K562 (cell line): Measurements from ENCODE around the gene ASIC3. TPM values are rescaled to one million over a fixed set of nuclear protein-coding genes. Genes with fewer than 3 reads are reported as not detected.

Source experiments
- ATAC-seq: fragments of 200-7000 bp; cut with Tn5 transposase; 3 replicates; pipeline ENCODE4 v1.9.1; 2020; ENCODE audit warnings: moderate library complexity
- BruUV-seq: library from RNA; stranded (reverse); fragments of 400-500 nt; replicated peaks from 2 replicates; lab custom pipeline; 2021; lab: Mats Ljungman, UMichigan
- CTCF ChIA-PET: fragments of 300-600 bp; formaldehyde crosslinking; extraction: SDS; loops from one replicate; lab custom pipeline; 2021; ENCODE audit warnings: low intra/inter-chr PET ratio; lab: Yijun Ruan, JAX
- POLR2A ChIA-PET: fragments of 300-600, 350-650 bp; sonication (Branson Sonifier 250); formaldehyde crosslinking; extraction: SDS; loops from one replicate; lab custom pipeline; 2021; ENCODE audit warnings: antibody characterized with exemption, inconsistent platforms; lab: Yijun Ruan, JAX
- DNase-seq, 4 experiments: peaks; one replicate each; pipeline versions ENCODE4 v3.0.0 to v3.0.0-alpha.2; 2011 to 2018; ENCODE audit warnings: low spot score in 3 of 4, mixed read lengths in 3 of 4; ENCODE audit errors: extremely low read depth in 1 of 4
- FAIRE-seq: peaks from 2 replicates; lab custom pipeline; 2011; peaks lifted over from hg19 to GRCh38; lab: Jason Lieb, UNC
- H2AFZ ChIP-seq: 2 replicates; pipeline ENCODE4 v1.6.0; 2011; ENCODE audit warnings: low read depth, low read length, control low read depth, inconsistent platforms
- H3K27ac ChIP-seq: fragments of 200-600 bp; 3 replicates; pipeline ENCODE4 v1.8.0; 2011; ENCODE audit warnings: low read depth, mild to moderate bottlenecking, control low read depth, inconsistent platforms, low read length, moderate library complexity, mixed read lengths; ENCODE audit errors: extremely low read depth
- H3K27me3 ChIP-seq, 2 experiments: fragments of 300-600 bp in 1 of 2; 2 replicates in 1 of 2; 3 replicates in 1 of 2; pipeline versions ENCODE4 v1.6.0 to v1.8.0; 2011; ENCODE audit warnings: inconsistent platforms in 2 of 2, low read length in 2 of 2, mild to moderate bottlenecking in 1 of 2, mixed read lengths in 1 of 2, moderate library complexity in 1 of 2; ENCODE audit not compliant: control insufficient read depth in 2 of 2, insufficient read depth in 2 of 2
- H3K36me3 ChIP-seq: fragments of 300-600 bp; 3 replicates; pipeline ENCODE4 v1.8.0; 2011; ENCODE audit warnings: mild to moderate bottlenecking, low read length, inconsistent platforms; ENCODE audit not compliant: control insufficient read depth, insufficient read depth
- H3K4me1 ChIP-seq, 2 experiments: fragments of 200-600 bp in 1 of 2; replicated peaks in 1 of 2; 2 replicates in 1 of 2; 3 replicates in 1 of 2; pipeline versions ENCODE4 v1.5.1 to v1.8.0; 2011; ENCODE audit warnings: inconsistent platforms in 2 of 2, low read length in 2 of 2, mild to moderate bottlenecking in 1 of 2, mixed read lengths in 1 of 2, moderate library complexity in 1 of 2; ENCODE audit not compliant: control insufficient read depth in 2 of 2, insufficient read depth in 2 of 2
- H3K4me2 ChIP-seq: 2 replicates; pipeline ENCODE4 v1.6.1; 2011; ENCODE audit warnings: low read length, control low read depth, inconsistent platforms, mixed read lengths; ENCODE audit not compliant: insufficient read depth
- H3K4me3 ChIP-seq: fragments of 200-600 bp; sonication (generic), shearing (Covaris generic); 2 replicates; pipeline ENCODE4 v1.5.1; 2016; ENCODE audit warnings: control low read depth, inconsistent platforms
- H3K79me2 ChIP-seq: fragments of 200-600 bp; 3 replicates; pipeline ENCODE4 v1.8.0; 2011; ENCODE audit warnings: low read length, inconsistent platforms; ENCODE audit not compliant: control insufficient read depth, insufficient read depth
- H3K9ac ChIP-seq, 2 experiments: 2 replicates each; pipeline versions ENCODE4 v1.6.0 to v1.6.1; 2011; ENCODE audit warnings: low read depth in 2 of 2, low read length in 2 of 2, control low read depth in 1 of 2, inconsistent platforms in 1 of 2, mild to moderate bottlenecking in 1 of 2, mixed read lengths in 1 of 2; ENCODE audit not compliant: insufficient read depth in 1 of 2
- H3K9me1 ChIP-seq: one replicate; pipeline ENCODE4 v1.6.0; 2011; ENCODE audit warnings: inconsistent platforms, mild to moderate bottlenecking, low read length, moderate library complexity; ENCODE audit not compliant: control insufficient read depth, insufficient read depth
- H3K9me3 ChIP-seq: replicated peaks from 2 replicates; pipeline ENCODE4 v1.5.1; 2011; ENCODE audit warnings: low read depth, low read length, inconsistent platforms; ENCODE audit not compliant: control insufficient read depth, insufficient read depth
- H4K20me1 ChIP-seq: replicated peaks from 2 replicates; pipeline ENCODE4 v1.6.1; 2011; ENCODE audit warnings: low read length, inconsistent platforms, mixed read lengths; ENCODE audit not compliant: control insufficient read depth, insufficient read depth
- FOSL1 ChIP-seq: fragments of 200-800 bp; sonication (Bioruptor generic); conservative IDR thresholded peaks from 2 replicates; pipeline ENCODE4 v1.6.1; 2016; ENCODE audit warnings: missing genetic modification characterization, missing compliant biosample characterization
- ILF3 ChIP-seq: fragments of 450-650 bp; IDR thresholded peaks from 2 replicates; pipeline ENCODE4 v1.6.1; 2018; ENCODE audit warnings: antibody characterized with exemption, mild to moderate bottlenecking, moderate library complexity, borderline replicate concordance
- SPI1 ChIP-seq: IDR thresholded peaks from 2 replicates; pipeline ENCODE4 v1.6.1; 2011; ENCODE audit warnings: low read depth, low read length, control low read depth, borderline replicate concordance
- WGBS: fragments of 100-300 bp; shearing (Covaris generic); methylation state at CpG from one replicate; pipeline ENCODE4 v1.1.6; 2016; ENCODE audit warnings: low coverage, mixed read lengths; ENCODE audit not compliant: insufficient coverage; ENCODE audit errors: missing lambda C conversion rate; 5-methylcytosine and 5-hydroxymethylcytosine counted together
- in situ Hi-C: fragments of 300-500 bp; cut with MboI; formaldehyde crosslinking; loops from 4 replicates; pipeline ENCODE4 v1.15.0; 2018; ENCODE audit warnings: inconsistent platforms, mixed read lengths
- intact Hi-C: fragments of 100-400 bp; cut with micrococcal nuclease; formaldehyde crosslinking; loops from 2 replicates; pipeline ENCODE4 v1.14.2; 2022
- polyA plus RNA-seq, 8 experiments: library from polyadenylated mRNA; depleted of rRNA in 4 of 8; stranded (reverse) in 5 of 8; unstranded in 3 of 8; fragments of >200 nt; fragmentation: Nextera tagmentation in 2 of 8; fragmentation: Illumina TruSeq in 1 of 8; extraction: Ambion mirVana in 2 of 8; extraction: Trizol in 1 of 8; gene quantifications; 2 replicates each; pipeline versions ENCODE4 v1.2.1 to v1.2.3, GENCODE V29; 2011 to 2014; ENCODE audit warnings: inconsistent platforms in 1 of 8, missing spikeins in 1 of 8
- total RNA-seq, 7 experiments: library from RNA; depleted of rRNA in 6 of 7; stranded (reverse); fragments of >200 nt in 6 of 7; fragmentation: Illumina TruSeq in 2 of 7; extraction: Trizol in 2 of 7; gene quantifications; 2 replicates each; pipeline versions ENCODE4 v1.2.1 to v1.2.3, GENCODE V29; 2011 to 2021; ENCODE audit warnings: low replicate concordance in 1 of 7
- TF ChIP-seq, protein P1 (sequence below), 2 experiments: IDR thresholded peaks; 2 replicates each; pipeline ENCODE4 v1.6.1; 2012; ENCODE audit warnings: improper control_type of control experiment in 2 of 2, low read depth in 2 of 2, low read length in 2 of 2, borderline replicate concordance in 1 of 2
- TF ChIP-seq, protein P2 (sequence below), 2 experiments: fragments of 450-650 bp in 1 of 2; sonication (generic) in 1 of 2; formaldehyde crosslinking in 1 of 2; IDR thresholded peaks; 2 replicates each; pipeline versions ENCODE4 v1.7.1 to v1.9.0; 2016 to 2022; ENCODE audit warnings: inconsistent platforms in 1 of 2, mild to moderate bottlenecking in 1 of 2, missing genetic modification reagents in 1 of 2

ASIC3 gene
- total and polyA plus RNA-seq, 9 of the 15 experiments (the other 6 are each of a cell fraction or from before 2014, with no cell fraction given), result 0.11 to 5.0 (median 0.87) TPM

DNA sequence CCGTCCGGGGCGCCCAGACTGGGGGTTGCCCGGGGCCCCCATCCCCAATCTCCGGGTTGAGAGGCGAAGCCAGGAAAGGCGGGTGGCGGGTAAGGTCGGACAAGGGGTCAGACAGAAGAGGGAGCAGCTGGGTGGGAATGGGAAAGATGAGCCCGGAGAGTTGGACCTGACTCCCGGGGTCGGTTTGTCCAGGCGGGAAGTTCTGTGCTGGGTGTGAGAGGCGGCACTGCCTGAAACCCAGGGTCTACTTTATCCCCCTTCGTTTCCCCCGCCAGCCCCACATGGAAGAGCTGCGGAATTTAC is 11.7 kb downstream of the ASIC3 start:
- POLR2A ChIA-PET, result interaction anchor here (0.6 to 2.4 kb wide), 4 partner anchors 21 to 28 kb away, joined by 3 to 9 read pairs (median 4); partner anchors contain the start of gene FASTK
- FAIRE-seq (no peak), ATAC-seq (no peak), DNase-seq (no peak)
- intact Hi-C loops (loop anchor here (2.0 kb wide), 1 partner anchor 49 kb away; no protein-coding TSS in a partner anchor), in situ Hi-C loops (no loop called here)
- BruUV-seq, result no TSS peak
- Histone ChIP-seq H3K4me2 (peak overlapping the region; percentile 94), H3K27ac (peak overlapping the region; percentile 90), H3K36me3 (peaks cover 27% of the 10 kb centered on the region), H3K9ac (peak overlapping the region; percentile 85 to 91), H4K20me1 (peaks cover 10% of the 10 kb centered on the region), H3K4me3 (peak overlapping the region; percentile 84), H3K9me3 (no peaks in the 10 kb centered on the region), H3K9me1 (no peaks in the 10 kb centered on the region), H3K79me2 (peaks cover 61% of the 10 kb centered on the region), H3K4me1 (peaks cover 57 to 82% of the 10 kb centered on the region in 2 experiments), H2AFZ (peak overlapping the region; percentile 81; the same call in 1 of the 2 replicates), H3K27me3 (no peaks in the 10 kb centered on the region)
- CTCF ChIA-PET, result interaction anchor here (0.6 to 1.7 kb wide), 5 partner anchors 32 to 681 kb away, joined by 3 to 8 read pairs (median 5); partner anchors contain the start of gene ABCB8
- WGBS, result under 1% methylated on average over 17 of the region's 17 CpGs
- TF ChIP-seq, protein P1, sequence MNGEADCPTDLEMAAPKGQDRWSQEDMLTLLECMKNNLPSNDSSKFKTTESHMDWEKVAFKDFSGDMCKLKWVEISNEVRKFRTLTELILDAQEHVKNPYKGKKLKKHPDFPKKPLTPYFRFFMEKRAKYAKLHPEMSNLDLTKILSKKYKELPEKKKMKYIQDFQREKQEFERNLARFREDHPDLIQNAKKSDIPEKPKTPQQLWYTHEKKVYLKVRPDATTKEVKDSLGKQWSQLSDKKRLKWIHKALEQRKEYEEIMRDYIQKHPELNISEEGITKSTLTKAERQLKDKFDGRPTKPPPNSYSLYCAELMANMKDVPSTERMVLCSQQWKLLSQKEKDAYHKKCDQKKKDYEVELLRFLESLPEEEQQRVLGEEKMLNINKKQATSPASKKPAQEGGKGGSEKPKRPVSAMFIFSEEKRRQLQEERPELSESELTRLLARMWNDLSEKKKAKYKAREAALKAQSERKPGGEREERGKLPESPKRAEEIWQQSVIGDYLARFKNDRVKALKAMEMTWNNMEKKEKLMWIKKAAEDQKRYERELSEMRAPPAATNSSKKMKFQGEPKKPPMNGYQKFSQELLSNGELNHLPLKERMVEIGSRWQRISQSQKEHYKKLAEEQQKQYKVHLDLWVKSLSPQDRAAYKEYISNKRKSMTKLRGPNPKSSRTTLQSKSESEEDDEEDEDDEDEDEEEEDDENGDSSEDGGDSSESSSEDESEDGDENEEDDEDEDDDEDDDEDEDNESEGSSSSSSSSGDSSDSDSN (IDR thresholded peaks at IDR 0.05; ENCODE audit: borderline replicate concordance in 1 of 2, low read depth in 2 of 2, low read length in 2 of 2), result 0 out of 4 replicates have a peak, but pooled peaks of 1 of the 2 experiments have one; percentile 30
- TF ChIP-seq ILF3 (no peak), SPI1 (no peak), FOSL1 (no peak)
- TF ChIP-seq, protein P2, sequence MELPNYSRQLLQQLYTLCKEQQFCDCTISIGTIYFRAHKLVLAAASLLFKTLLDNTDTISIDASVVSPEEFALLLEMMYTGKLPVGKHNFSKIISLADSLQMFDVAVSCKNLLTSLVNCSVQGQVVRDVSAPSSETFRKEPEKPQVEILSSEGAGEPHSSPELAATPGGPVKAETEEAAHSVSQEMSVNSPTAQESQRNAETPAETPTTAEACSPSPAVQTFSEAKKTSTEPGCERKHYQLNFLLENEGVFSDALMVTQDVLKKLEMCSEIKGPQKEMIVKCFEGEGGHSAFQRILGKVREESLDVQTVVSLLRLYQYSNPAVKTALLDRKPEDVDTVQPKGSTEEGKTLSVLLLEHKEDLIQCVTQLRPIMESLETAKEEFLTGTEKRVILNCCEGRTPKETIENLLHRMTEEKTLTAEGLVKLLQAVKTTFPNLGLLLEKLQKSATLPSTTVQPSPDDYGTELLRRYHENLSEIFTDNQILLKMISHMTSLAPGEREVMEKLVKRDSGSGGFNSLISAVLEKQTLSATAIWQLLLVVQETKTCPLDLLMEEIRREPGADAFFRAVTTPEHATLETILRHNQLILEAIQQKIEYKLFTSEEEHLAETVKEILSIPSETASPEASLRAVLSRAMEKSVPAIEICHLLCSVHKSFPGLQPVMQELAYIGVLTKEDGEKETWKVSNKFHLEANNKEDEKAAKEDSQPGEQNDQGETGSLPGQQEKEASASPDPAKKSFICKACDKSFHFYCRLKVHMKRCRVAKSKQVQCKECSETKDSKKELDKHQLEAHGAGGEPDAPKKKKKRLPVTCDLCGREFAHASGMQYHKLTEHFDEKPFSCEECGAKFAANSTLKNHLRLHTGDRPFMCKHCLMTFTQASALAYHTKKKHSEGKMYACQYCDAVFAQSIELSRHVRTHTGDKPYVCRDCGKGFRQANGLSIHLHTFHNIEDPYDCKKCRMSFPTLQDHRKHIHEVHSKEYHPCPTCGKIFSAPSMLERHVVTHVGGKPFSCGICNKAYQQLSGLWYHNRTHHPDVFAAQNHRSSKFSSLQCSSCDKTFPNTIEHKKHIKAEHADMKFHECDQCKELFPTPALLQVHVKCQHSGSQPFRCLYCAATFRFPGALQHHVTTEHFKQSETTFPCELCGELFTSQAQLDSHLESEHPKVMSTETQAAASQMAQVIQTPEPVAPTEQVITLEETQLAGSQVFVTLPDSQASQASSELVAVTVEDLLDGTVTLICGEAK (IDR thresholded peaks at IDR 0.05), result peak; percentile 33; the same call in 1 of the 2 replicates
- TF ChIP-seq, protein P2 (CRISPR knock-in tag; IDR thresholded peaks at IDR 0.05), result no peak
